NT2/D1 (cell line): ENCODE measurements around the gene CTXND2.
"Not testable (repeated sequence)": the region's sequence is repeated elsewhere in the genome, so short reads cannot be mapped to it uniquely, and the experiment has no call there.

Experiments used
- SUZ12 ChIP-seq: IDR thresholded peaks from 2 replicates; pipeline ENCODE4 v1.6.1; 2011; ENCODE audit not compliant: insufficient read length, insufficient read depth; ENCODE audit errors: extremely low read depth
- YY1 ChIP-seq: IDR thresholded peaks from 2 replicates; pipeline ENCODE4 v1.6.1; 2011; ENCODE audit not compliant: insufficient read length, insufficient read depth
- ZNF274 ChIP-seq: IDR thresholded peaks from 2 replicates; pipeline ENCODE4 v1.6.1; 2011; ENCODE audit warnings: mild to moderate bottlenecking, low read depth, low read length

DNA sequence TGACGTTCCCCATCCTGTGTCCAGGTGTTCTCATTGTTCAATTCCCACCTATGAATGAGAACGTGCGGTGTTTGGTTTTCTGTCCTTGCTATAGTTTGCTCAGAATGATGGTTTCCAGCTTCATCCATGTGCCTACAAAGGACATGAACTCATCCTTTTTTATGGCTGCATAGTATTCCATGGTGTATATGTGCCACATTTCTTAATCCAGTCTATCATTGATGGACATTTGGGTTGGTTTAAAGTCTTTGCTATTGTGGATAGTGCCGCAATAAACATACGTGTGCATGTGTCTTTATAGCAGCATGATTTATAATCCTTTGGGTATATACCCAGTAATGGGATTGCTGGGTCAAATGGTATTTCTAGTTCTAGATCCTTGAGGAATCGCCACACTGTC is 41.8 kb downstream of the CTXND2 start:
- TF ChIP-seq ZNF274, YY1, SUZ12: not testable (repeated sequence)
